ENCODE measurements around the gene ASB3.

ASB3 gene

DNA sequence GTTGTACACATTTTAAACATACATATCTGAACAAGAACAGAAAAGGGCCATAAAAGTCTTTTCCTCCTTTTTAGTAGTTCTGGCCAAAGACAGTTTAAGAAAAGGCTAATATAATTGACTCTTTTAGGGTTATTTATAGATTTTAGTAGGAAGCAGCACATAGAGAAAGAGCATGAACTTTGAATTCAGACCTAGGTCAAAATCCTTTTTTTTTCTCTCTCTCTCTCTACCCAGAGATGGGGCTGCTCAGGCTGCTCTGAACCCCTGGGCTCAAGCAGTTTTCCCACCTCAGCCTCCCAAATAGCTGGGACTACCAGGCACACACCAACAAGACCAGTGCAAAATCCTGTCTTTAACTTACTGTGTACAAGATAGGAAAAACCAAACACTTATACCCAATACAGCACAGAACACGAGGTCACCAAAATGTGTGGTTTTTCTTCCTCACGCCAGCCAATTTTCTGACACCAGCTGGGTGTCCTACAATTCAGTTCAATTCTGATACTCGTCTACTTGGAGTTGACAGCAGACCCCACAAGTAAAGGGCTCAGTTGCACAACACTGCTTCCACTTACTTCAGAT is 32.2 kb upstream of the ASB3 start:
- no peak overlapping the region for H3K27ac Mint-ChIP-seq
- H3K27me3 Mint-ChIP-seq = no peaks in the 10 kb centered on the region
- no peaks in the 10 kb centered on the region for H3K4me1 Mint-ChIP-seq (ENCODE audit: low read depth in 2 of 2)
- H3K36me3 Mint-ChIP-seq (ENCODE audit: insufficient read depth) = peaks cover 47% of the 10 kb centered on the region
- DNase-seq = no peak
- H3K9me3 Mint-ChIP-seq = no peaks in the 10 kb centered on the region
- H3K4me3 Mint-ChIP-seq = no peak overlapping the region
- ATAC-seq (replicated peaks) = no peak

- H3K4me1 Mint-ChIP-seq (ENCODE audit: low read depth in 2 of 2) = no peaks in the 10 kb centered on the region
- no peak for ATAC-seq (replicated peaks)
- peaks cover 78% of the 10 kb centered on the region for H3K36me3 Mint-ChIP-seq (ENCODE audit: insufficient read depth)
- H3K27me3 Mint-ChIP-seq = no peaks in the 10 kb centered on the region
- H3K4me3 Mint-ChIP-seq = no peak overlapping the region
- H3K9me3 Mint-ChIP-seq = no peaks in the 10 kb centered on the region
- H3K27ac Mint-ChIP-seq = no peak overlapping the region
- no peak for DNase-seq
These were observed 26.4 kb upstream of the ASB3 start for GRCh38 chr2:53813151-53813550.

- Mint-ChIP-seq H3K9me3 (no peaks in the 10 kb centered on the region), H3K4me3 (no peak overlapping the region), H3K27me3 (no peaks in the 10 kb centered on the region), H3K27ac (peak overlapping the region in 1 of 2 donors; percentile 0), H3K4me1 (ENCODE audit: low read depth in 2 of 2) (no peaks in the 10 kb centered on the region), H3K36me3 (ENCODE audit: insufficient read depth) (peaks cover 80% of the 10 kb centered on the region)
- ATAC-seq (replicated peaks) (no peak), DNase-seq (no peak)
These were observed 24.8 kb upstream of the ASB3 start for GRCh38 chr2:53811601-53812000.

- Mint-ChIP-seq H3K27me3 (no peaks in the 10 kb centered on the region), H3K4me3 (no peak overlapping the region), H3K9me3 (no peaks in the 10 kb centered on the region), H3K27ac (peak overlapping the region in 1 of 2 donors; percentile 5), H3K36me3 (ENCODE audit: insufficient read depth) (peaks cover 83% of the 10 kb centered on the region), H3K4me1 (ENCODE audit: low read depth in 2 of 2) (no peaks in the 10 kb centered on the region)
- ATAC-seq (replicated peaks) (no peak), DNase-seq (no peak)
These were observed 15.9 kb upstream of the ASB3 start for GRCh38 chr2:53802617-53803151.

- Mint-ChIP-seq H3K4me3 (no peak overlapping the region), H3K27ac (no peak overlapping the region), H3K36me3 (ENCODE audit: insufficient read depth) (peaks cover 82% of the 10 kb centered on the region), H3K9me3 (no peaks in the 10 kb centered on the region), H3K4me1 (ENCODE audit: low read depth in 2 of 2) (no peaks in the 10 kb centered on the region), H3K27me3 (no peaks in the 10 kb centered on the region)
- DNase-seq (no peak), ATAC-seq (replicated peaks) (no peak)
These were observed 14.8 kb upstream of the ASB3 start for GRCh38 chr2:53801547-53801946.

- H3K9me3 Mint-ChIP-seq = no peaks in the 10 kb centered on the region
- H3K27ac Mint-ChIP-seq = no peak overlapping the region
- ATAC-seq (replicated peaks) (no peak), DNase-seq (no peak)
- H3K4me1 Mint-ChIP-seq (ENCODE audit: low read depth in 2 of 2) = peaks cover 3 to 6% of the 10 kb centered on the region in 2 donors
- H3K4me3 Mint-ChIP-seq = no peak overlapping the region
- no peaks in the 10 kb centered on the region for H3K27me3 Mint-ChIP-seq
- H3K36me3 Mint-ChIP-seq (ENCODE audit: insufficient read depth) = peaks cover 57% of the 10 kb centered on the region
These were observed 7.1 kb upstream of the ASB3 start for GRCh38 chr2:53793821-53794220.

GRCh38 chr2:53793261-53793660 is 6.5 kb upstream of the ASB3 start:
- H3K36me3 Mint-ChIP-seq (ENCODE audit: insufficient read depth) = peaks cover 56% of the 10 kb centered on the region
- peaks cover 6 to 9% of the 10 kb centered on the region in 2 donors for H3K4me1 Mint-ChIP-seq (ENCODE audit: low read depth in 2 of 2)
- ATAC-seq (replicated peaks) (no peak), DNase-seq (no peak)
- H3K27me3 Mint-ChIP-seq = no peaks in the 10 kb centered on the region
- no peak overlapping the region for H3K27ac Mint-ChIP-seq
- no peaks in the 10 kb centered on the region for H3K9me3 Mint-ChIP-seq
- no peak overlapping the region for H3K4me3 Mint-ChIP-seq

DNA sequence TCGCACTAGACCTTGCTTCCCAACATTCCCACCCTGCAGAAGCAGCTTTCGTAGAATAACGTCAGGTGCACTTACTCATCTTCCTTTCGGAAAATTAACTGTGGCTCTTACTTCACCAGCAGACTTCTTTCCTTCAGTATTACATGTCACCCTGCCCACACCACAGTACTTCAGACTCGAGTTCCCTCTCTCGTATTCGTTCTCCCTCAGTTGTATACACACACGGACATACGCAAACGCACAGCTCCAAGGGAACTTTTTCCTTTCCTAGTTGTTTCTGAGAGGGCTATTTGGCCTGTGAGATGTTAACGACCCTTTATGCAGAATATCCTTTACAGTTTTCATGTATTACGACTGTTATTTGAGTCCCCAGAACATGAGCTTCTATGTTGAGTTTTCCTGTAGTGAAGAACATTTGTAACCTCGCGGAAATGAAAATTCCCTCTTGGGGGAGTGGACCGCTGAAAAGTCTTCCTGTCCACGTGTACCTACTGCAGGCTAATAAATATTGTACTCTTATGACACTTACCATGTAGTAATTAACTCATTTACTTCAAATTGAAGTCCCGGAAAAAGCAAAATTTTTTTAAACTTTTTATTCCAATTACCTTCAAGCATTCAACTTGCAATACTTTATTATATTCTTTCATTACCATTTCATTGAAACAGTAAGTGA is 999 bp upstream of the ASB3 start:
- no peak for ATAC-seq (replicated peaks)
- H3K36me3 Mint-ChIP-seq (ENCODE audit: insufficient read depth) = peaks cover 28% of the 10 kb centered on the region
- H3K27ac Mint-ChIP-seq = peak overlapping the region; percentile 92 to 94

DNA sequence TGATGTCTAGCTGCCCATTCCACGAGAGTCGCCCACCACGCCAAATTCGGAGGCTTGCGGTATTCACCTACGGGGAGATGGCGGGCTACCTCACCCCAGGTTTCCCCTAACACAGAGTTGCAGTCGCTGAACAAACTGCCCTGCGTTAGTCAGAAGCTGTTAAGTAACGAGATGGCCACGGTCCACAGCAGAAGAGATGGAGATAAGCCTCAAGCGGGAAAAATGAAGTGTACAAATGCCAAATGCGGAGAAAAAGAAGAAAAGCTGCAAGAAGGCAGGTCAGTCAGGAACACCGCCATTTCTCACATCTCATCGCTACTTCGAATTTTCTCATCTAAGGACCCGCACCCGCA is 425 bp downstream of the ASB3 start:
- H3K27ac Mint-ChIP-seq = peak overlapping the region; percentile 92 to 94
- H3K9me3 Mint-ChIP-seq = no peaks in the 10 kb centered on the region
- H3K27me3 Mint-ChIP-seq = no peaks in the 10 kb centered on the region
- DNase-seq (peak; percentile 16 to 29 (median 20)), ATAC-seq (replicated peaks) (peak; percentile 33)
- peaks cover 33% of the 10 kb centered on the region for H3K36me3 Mint-ChIP-seq (ENCODE audit: insufficient read depth)
- H3K4me1 Mint-ChIP-seq (ENCODE audit: low read depth in 2 of 2) = peaks cover 30 to 42% of the 10 kb centered on the region in 2 donors
- peak overlapping the region; percentile 92 to 95 for H3K4me3 Mint-ChIP-seq

More for the DNA sequence above, 999 bp upstream of the ASB3 start:
- Mint-ChIP-seq H3K27me3 (no peaks in the 10 kb centered on the region), H3K9me3 (no peaks in the 10 kb centered on the region), H3K4me3 (peak overlapping the region; percentile 92 to 95), H3K4me1 (ENCODE audit: low read depth in 2 of 2) (peaks cover 29 to 39% of the 10 kb centered on the region in 2 donors)
- peak in 1 of 3 experiments; percentile 9 for DNase-seq

DNA sequence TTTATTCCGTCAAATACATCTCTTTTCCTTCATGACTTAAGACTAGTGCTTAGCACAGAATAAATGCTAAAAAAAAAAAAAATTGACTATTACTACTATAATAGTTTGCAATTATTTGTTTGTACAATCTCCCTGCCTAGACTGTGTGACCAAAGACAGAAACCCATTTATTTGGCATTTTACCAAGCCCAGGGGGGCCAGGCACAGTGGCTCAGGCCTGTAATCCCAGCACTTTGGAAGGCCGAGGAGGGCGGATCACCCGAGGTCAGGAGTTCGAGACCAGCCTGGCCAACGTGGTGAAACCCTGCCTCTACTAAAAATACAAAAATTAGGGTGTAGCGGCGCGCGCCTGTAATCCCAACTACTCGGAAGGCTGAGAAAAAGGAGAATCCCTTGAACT is 1.4 kb downstream of the ASB3 start:
- Mint-ChIP-seq H3K27ac (peak overlapping the region; percentile 92 to 94), H3K4me1 (ENCODE audit: low read depth in 2 of 2) (peaks cover 29 to 36% of the 10 kb centered on the region in 2 donors), H3K9me3 (no peaks in the 10 kb centered on the region), H3K4me3 (peak overlapping the region; percentile 92 to 95), H3K27me3 (no peaks in the 10 kb centered on the region), H3K36me3 (ENCODE audit: insufficient read depth) (peaks cover 35% of the 10 kb centered on the region)
- ATAC-seq (replicated peaks) = no peak
- DNase-seq = no peak

- Mint-ChIP-seq H3K27ac (peak overlapping the region; percentile 11 to 92), H3K27me3 (no peaks in the 10 kb centered on the region), H3K4me1 (ENCODE audit: low read depth in 2 of 2) (peaks cover 31 to 41% of the 10 kb centered on the region in 2 donors)
These were observed 2.3 kb downstream of the ASB3 start for GRCh38 chr2:53784436-53784835.

DNA sequence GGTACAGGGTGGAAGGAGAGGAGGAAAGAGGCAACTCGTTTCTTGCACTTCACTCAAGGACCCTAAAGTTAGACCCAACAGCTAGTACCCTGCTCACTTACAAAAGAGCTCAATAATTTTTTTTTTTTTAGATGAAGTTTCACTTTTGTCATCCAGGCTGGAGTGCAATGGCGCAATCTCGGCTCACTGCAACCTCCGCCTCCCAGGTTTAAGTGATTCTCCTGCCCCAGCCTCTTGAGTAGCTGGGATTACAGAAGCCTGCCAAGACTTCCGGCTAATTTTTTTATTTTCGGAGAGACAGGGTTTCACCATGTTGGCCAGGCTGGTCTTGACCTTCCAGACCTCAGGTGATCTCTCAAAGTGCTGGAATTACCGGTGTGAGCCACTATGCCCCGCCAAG is 4.1 kb downstream of the ASB3 start:
- no peak for DNase-seq
- Mint-ChIP-seq H3K4me1 (ENCODE audit: low read depth in 2 of 2) (peaks cover 28 to 43% of the 10 kb centered on the region in 2 donors), H3K27me3 (no peaks in the 10 kb centered on the region), H3K27ac (no peak overlapping the region), H3K9me3 (no peaks in the 10 kb centered on the region), H3K36me3 (ENCODE audit: insufficient read depth) (peaks cover 40% of the 10 kb centered on the region), H3K4me3 (no peak overlapping the region)
- ATAC-seq (replicated peaks) = no peak

More at GRCh38 chr2:53784436-53784835, 2.3 kb downstream of the ASB3 start:
- DNase-seq (no peak), ATAC-seq (replicated peaks) (no peak)
- Mint-ChIP-seq H3K36me3 (ENCODE audit: insufficient read depth) (peaks cover 41% of the 10 kb centered on the region), H3K4me3 (peak overlapping the region in 1 of 2 donors; percentile 95), H3K9me3 (no peaks in the 10 kb centered on the region)

GRCh38 chr2:53780056-53780455 is 6.7 kb downstream of the ASB3 start:
- H3K36me3 Mint-ChIP-seq (ENCODE audit: insufficient read depth) = peaks cover 28% of the 10 kb centered on the region
- no peak for ATAC-seq (replicated peaks)
- no peak for DNase-seq
- H3K9me3 Mint-ChIP-seq = no peaks in the 10 kb centered on the region
- peak overlapping the region in 1 of 2 donors; percentile 2 for H3K27ac Mint-ChIP-seq
- peaks cover 22 to 40% of the 10 kb centered on the region in 2 donors for H3K4me1 Mint-ChIP-seq (ENCODE audit: low read depth in 2 of 2)
- H3K27me3 Mint-ChIP-seq = no peaks in the 10 kb centered on the region
- H3K4me3 Mint-ChIP-seq = no peak overlapping the region

DNA sequence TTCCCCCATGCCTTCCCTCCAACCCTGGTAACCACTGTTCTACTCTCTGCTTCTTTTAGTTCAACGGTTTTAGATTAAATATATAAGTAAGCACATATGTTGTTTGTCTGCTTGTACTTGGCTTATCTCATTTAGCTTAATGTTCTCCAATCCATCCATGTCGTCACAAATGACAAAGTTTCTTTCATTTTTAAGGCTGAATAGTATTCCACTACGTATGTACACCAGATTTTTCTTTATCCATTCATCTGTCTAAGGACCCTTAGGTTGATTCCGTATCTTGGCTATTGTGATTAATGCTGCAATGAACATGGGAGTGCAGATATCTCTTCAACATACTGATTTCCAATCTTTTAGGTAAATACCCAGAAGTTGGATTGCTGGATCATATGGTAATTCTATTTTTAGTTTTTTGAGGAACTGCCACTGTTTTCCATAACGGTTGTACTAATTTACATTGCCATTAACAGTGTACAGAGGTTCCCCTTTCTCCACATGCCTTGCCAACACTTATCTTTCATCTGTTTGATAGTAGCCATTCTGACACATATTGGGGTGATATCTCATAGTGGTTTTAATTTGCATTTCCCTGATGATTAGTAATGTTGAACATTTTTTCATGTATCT is 8.1 kb downstream of the ASB3 start:
- no peaks in the 10 kb centered on the region for H3K27me3 Mint-ChIP-seq
- H3K4me1 Mint-ChIP-seq (ENCODE audit: low read depth in 2 of 2) = peaks cover 13 to 30% of the 10 kb centered on the region in 2 donors
- ATAC-seq (replicated peaks) (no peak), DNase-seq (no peak)
- peaks cover 32% of the 10 kb centered on the region for H3K36me3 Mint-ChIP-seq (ENCODE audit: insufficient read depth)
- H3K4me3 Mint-ChIP-seq = no peak overlapping the region
- no peaks in the 10 kb centered on the region for H3K9me3 Mint-ChIP-seq
- no peak overlapping the region for H3K27ac Mint-ChIP-seq

Measured in effector memory CD8-positive, alpha-beta T cell (primary cell).